ENCODE measurements around the gene MAGI1.

- TF ChIP-seq, protein P1, sequence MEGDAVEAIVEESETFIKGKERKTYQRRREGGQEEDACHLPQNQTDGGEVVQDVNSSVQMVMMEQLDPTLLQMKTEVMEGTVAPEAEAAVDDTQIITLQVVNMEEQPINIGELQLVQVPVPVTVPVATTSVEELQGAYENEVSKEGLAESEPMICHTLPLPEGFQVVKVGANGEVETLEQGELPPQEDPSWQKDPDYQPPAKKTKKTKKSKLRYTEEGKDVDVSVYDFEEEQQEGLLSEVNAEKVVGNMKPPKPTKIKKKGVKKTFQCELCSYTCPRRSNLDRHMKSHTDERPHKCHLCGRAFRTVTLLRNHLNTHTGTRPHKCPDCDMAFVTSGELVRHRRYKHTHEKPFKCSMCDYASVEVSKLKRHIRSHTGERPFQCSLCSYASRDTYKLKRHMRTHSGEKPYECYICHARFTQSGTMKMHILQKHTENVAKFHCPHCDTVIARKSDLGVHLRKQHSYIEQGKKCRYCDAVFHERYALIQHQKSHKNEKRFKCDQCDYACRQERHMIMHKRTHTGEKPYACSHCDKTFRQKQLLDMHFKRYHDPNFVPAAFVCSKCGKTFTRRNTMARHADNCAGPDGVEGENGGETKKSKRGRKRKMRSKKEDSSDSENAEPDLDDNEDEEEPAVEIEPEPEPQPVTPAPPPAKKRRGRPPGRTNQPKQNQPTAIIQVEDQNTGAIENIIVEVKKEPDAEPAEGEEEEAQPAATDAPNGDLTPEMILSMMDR (IDR thresholded peaks at IDR 0.05): no peak
- TF ChIP-seq POLR2A (IDR thresholded peaks at IDR 0.05): no peak
Observed at GRCh38 chr3:66052721-66053549, 14.2 kb upstream of the MAGI1 start.
